Measurements from ENCODE around the gene DAPK1.

Gene DAPK1

DNA sequence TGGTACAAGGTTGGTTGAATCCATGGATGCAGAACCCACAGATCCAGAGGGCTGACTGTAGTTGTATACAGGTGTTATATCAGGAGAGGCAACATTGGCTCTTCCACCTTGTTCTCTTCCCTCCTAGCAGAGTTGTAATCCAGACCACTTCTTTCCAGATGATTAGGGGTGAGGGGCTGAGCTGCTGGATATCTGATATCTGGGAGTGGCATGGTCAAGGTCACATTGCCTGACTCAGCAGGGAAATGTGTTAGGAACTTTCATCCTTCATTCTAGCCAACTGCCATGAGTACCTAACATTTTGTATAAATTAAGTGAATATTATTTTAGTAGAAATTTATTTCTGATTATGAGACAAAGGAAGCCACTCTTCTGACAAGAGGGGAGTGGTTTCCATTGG, 7.3 kb downstream of the DAPK1 start:
- peaks cover 0 to 5% of the 10 kb centered on the region in 2 donors for H3K36me3 ChIP-seq (ENCODE audit: control insufficient read depth in 1 of 2, insufficient read depth in 2 of 2, low read length in 2 of 2)
- H3K9me3 ChIP-seq (ENCODE audit: control insufficient read depth in 1 of 2, low read length in 2 of 2), result no peaks in the 10 kb centered on the region
- H3K27ac ChIP-seq (ENCODE audit: low read depth, low read length), result no peak overlapping the region
- H3K9ac ChIP-seq (ENCODE audit: low read depth in 1 of 2, low read length in 2 of 2), result no peak overlapping the region
- peaks cover 19 to 23% of the 10 kb centered on the region in 2 donors for H3K4me1 ChIP-seq (ENCODE audit: control insufficient read depth in 1 of 2, insufficient read depth in 2 of 2, low read length in 2 of 2)
- H3K4me3 ChIP-seq (ENCODE audit: low read depth in 1 of 2, low read length in 2 of 2), result no peak overlapping the region
- H3K27me3 ChIP-seq (ENCODE audit: control insufficient read depth in 1 of 2, insufficient read depth in 2 of 2, low read length in 2 of 2), result no peaks in the 10 kb centered on the region

DNA sequence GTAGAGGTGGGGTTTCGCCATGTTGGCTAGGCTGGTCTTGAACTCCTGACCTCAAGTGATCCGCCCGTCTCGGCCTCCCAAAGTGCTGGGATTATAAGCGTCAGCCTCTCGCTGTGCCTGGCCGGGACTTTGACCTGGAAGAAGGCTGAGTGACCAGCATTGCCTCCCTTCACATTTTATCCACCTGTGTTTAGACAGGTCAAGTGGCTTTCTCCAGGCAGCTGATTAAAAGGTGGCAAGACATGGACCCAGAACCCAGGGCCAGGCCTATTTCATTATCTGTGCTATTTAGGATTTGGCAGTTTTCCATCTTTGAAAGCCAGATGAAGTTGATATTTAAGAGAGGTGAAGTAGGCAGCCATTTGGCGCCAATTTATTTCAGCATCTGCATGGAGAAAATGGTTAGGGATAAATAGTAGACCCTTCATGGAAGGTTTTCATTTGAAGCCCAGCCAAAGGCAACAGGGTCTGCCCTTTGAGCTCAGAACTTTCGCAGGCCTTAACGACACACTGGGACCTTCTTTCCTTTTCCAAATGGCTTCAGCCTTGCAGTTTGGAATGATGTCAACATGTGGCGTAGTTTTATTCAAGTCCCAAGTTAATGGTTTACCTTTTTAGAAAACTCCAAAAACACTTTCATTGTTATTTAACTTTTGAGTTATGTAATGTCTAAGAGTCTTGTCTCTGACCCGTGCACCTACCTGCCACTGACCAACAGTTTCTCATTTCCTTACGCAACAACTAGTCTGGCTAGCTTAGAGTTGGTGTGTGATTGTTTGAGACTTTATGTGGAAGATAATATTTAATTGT, 8.4 kb downstream of the DAPK1 start:
- Histone ChIP-seq H3K4me3 (ENCODE audit: low read depth in 1 of 2, low read length in 2 of 2) (no peak overlapping the region), H3K9ac (ENCODE audit: low read depth in 1 of 2, low read length in 2 of 2) (no peak overlapping the region), H3K27me3 (ENCODE audit: control insufficient read depth in 1 of 2, insufficient read depth in 2 of 2, low read length in 2 of 2) (no peaks in the 10 kb centered on the region), H3K27ac (ENCODE audit: low read depth, low read length) (no peak overlapping the region), H3K36me3 (ENCODE audit: control insufficient read depth in 1 of 2, insufficient read depth in 2 of 2, low read length in 2 of 2) (peaks cover under 1 to 5% of the 10 kb centered on the region in 2 donors), H3K4me1 (ENCODE audit: control insufficient read depth in 1 of 2, insufficient read depth in 2 of 2, low read length in 2 of 2) (peaks cover 16 to 23% of the 10 kb centered on the region in 2 donors), H3K9me3 (ENCODE audit: control insufficient read depth in 1 of 2, low read length in 2 of 2) (no peaks in the 10 kb centered on the region)

DNA sequence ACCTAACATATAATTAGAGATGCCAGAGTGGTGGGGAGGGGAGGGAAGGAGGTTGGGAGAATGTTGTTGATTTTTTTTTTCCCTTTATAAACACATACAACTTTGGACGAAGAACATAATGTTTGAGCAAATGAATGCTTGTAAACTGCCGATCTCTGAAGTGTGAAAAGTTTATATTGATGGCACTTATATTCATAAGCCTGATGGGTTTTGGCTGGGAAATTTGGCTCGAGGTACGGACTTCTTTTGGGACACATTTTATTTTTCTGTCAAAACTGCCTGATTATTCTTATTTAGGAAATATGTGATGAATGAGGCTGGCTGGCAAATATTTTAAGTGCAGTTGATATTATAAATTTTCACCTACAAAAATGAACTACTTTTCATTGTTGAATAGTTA, 9.9 kb downstream of the DAPK1 start:
- Histone ChIP-seq H3K9ac (ENCODE audit: low read depth in 1 of 2, low read length in 2 of 2) (no peak overlapping the region), H3K27ac (ENCODE audit: low read depth, low read length) (no peak overlapping the region), H3K27me3 (ENCODE audit: control insufficient read depth in 1 of 2, insufficient read depth in 2 of 2, low read length in 2 of 2) (no peaks in the 10 kb centered on the region), H3K9me3 (ENCODE audit: control insufficient read depth in 1 of 2, low read length in 2 of 2) (no peaks in the 10 kb centered on the region), H3K4me3 (ENCODE audit: low read depth in 1 of 2, low read length in 2 of 2) (no peak overlapping the region), H3K36me3 (ENCODE audit: control insufficient read depth in 1 of 2, insufficient read depth in 2 of 2, low read length in 2 of 2) (peaks cover 3 to 9% of the 10 kb centered on the region in 2 donors), H3K4me1 (ENCODE audit: control insufficient read depth in 1 of 2, insufficient read depth in 2 of 2, low read length in 2 of 2) (peaks cover 2 to 12% of the 10 kb centered on the region in 2 donors)

DNA sequence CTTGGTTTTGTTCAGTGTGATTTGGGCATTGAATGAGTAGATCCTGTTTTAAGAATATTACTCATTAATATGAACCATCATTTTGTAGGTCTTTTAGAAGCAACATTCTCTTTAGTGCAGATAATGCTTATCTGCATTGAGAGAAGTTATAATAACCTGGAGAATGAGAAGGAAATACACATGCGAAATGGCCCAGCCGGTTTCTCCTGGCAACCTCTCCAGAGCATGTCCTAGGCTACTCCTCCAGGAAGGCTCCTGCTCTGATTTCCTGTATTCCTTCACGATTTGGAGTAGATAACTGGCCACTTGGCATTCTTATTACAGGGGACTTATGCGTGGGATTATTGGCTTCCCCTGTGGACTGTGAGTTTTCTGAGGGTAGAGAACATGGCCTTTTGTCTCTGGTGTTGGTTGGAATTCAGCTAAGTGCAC, 12.6 kb downstream of the DAPK1 start:
- Histone ChIP-seq H3K9me3 (ENCODE audit: control insufficient read depth in 1 of 2, low read length in 2 of 2) (no peaks in the 10 kb centered on the region), H3K4me3 (ENCODE audit: low read depth in 1 of 2, low read length in 2 of 2) (no peak overlapping the region), H3K36me3 (ENCODE audit: control insufficient read depth in 1 of 2, insufficient read depth in 2 of 2, low read length in 2 of 2) (peaks cover 3 to 9% of the 10 kb centered on the region in 2 donors), H3K4me1 (ENCODE audit: control insufficient read depth in 1 of 2, insufficient read depth in 2 of 2, low read length in 2 of 2) (peaks cover 0 to 6% of the 10 kb centered on the region in 2 donors), H3K9ac (ENCODE audit: low read depth in 1 of 2, low read length in 2 of 2) (no peak overlapping the region), H3K27ac (ENCODE audit: low read depth, low read length) (no peak overlapping the region), H3K27me3 (ENCODE audit: control insufficient read depth in 1 of 2, insufficient read depth in 2 of 2, low read length in 2 of 2) (no peaks in the 10 kb centered on the region)

DNA sequence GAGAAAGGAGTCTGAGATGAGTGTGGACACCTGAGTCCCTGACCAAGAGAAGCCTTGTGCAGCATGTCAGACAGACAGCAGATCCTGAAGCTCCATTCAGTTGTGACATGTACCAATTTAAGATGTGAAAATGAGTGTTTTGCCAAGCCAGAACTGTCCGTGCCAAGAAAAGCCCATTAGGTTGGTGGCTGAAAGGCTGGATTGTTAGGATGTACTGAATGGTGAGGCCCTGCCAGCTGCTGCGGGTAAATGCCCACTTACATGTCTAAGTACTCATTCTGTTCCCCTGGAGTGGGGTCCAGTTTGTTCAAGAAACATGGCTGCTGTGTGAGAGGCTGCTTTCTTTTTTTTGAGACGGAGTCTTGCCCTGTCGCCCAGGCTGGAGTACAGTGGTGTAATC, 14.6 kb downstream of the DAPK1 start:
- H3K27ac ChIP-seq (ENCODE audit: low read depth, low read length), result no peak overlapping the region
- H3K9me3 ChIP-seq (ENCODE audit: control insufficient read depth in 1 of 2, low read length in 2 of 2), result no peaks in the 10 kb centered on the region
- peaks cover 3% of the 10 kb centered on the region in 2 donors for H3K36me3 ChIP-seq (ENCODE audit: control insufficient read depth in 1 of 2, insufficient read depth in 2 of 2, low read length in 2 of 2)
- peaks cover 0 to 6% of the 10 kb centered on the region in 2 donors for H3K4me1 ChIP-seq (ENCODE audit: control insufficient read depth in 1 of 2, insufficient read depth in 2 of 2, low read length in 2 of 2)
- no peak overlapping the region for H3K4me3 ChIP-seq (ENCODE audit: low read depth in 1 of 2, low read length in 2 of 2)
- no peaks in the 10 kb centered on the region for H3K27me3 ChIP-seq (ENCODE audit: control insufficient read depth in 1 of 2, insufficient read depth in 2 of 2, low read length in 2 of 2)
- H3K9ac ChIP-seq (ENCODE audit: low read depth in 1 of 2, low read length in 2 of 2), result no peak overlapping the region

DNA sequence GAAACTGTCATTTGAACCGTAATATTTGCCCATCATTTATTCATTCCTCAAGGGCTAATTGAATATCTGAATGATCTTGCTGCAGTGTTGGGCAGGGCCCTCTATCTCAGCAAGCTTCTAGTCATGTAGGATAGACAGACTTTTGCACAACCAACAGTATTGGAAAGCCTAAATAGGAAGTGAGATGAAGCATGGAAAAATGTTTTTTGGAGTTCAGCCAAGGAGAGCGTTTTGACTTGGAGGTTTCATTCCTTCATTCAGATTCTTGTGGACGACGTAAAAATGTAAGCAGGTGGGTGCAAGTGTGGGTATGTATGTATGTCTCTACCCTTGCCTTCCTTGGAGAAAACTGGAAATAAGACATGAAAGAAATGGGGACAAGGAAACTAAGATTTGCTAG, 15.5 kb downstream of the DAPK1 start:
- H3K27ac ChIP-seq (ENCODE audit: low read depth, low read length), result no peak overlapping the region
- no peak overlapping the region for H3K9ac ChIP-seq (ENCODE audit: low read depth in 1 of 2, low read length in 2 of 2)
- peaks cover 3% of the 10 kb centered on the region in 2 donors for H3K36me3 ChIP-seq (ENCODE audit: control insufficient read depth in 1 of 2, insufficient read depth in 2 of 2, low read length in 2 of 2)
- H3K4me3 ChIP-seq (ENCODE audit: low read depth in 1 of 2, low read length in 2 of 2), result no peak overlapping the region
- no peaks in the 10 kb centered on the region for H3K27me3 ChIP-seq (ENCODE audit: control insufficient read depth in 1 of 2, insufficient read depth in 2 of 2, low read length in 2 of 2)
- peaks cover 0 to 6% of the 10 kb centered on the region in 2 donors for H3K4me1 ChIP-seq (ENCODE audit: control insufficient read depth in 1 of 2, insufficient read depth in 2 of 2, low read length in 2 of 2)
- H3K9me3 ChIP-seq (ENCODE audit: control insufficient read depth in 1 of 2, low read length in 2 of 2), result no peaks in the 10 kb centered on the region

DNA sequence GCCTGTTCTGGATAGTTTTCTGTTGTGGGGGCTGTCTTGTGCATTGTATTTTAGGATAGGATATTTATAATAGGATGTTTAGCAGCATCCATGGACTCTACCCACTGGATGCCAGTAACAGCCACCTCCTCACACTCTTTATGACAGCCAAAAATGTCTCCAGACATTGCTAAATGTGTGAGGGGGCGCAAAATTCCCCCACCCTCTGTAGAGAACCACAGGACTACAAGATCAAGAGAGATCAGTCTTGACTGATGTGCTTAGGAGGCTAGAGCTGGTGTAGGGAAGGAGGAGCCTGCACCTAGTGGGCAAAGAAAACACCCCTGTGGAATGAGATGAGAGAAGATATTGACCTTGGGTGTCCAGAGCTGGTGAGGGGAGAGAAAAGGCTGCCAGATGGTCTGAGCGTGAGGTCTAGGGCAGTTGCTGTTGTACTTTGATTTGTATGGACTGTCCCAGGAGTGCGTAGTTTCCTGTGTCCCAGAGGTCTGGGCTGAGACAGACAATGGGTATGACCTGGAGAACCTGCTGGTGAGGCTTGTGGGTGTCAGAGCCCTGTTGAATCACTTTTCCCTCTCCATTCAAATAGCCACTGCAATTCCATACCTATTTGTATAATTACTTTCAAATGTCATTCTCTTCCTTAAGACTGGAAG, 16.3 kb downstream of the DAPK1 start:
- no peaks in the 10 kb centered on the region for H3K9me3 ChIP-seq (ENCODE audit: control insufficient read depth in 1 of 2, low read length in 2 of 2)
- peaks cover 3% of the 10 kb centered on the region in 2 donors for H3K36me3 ChIP-seq (ENCODE audit: control insufficient read depth in 1 of 2, insufficient read depth in 2 of 2, low read length in 2 of 2)
- no peak overlapping the region for H3K4me3 ChIP-seq (ENCODE audit: low read depth in 1 of 2, low read length in 2 of 2)
- H3K27ac ChIP-seq (ENCODE audit: low read depth, low read length), result no peak overlapping the region
- no peak overlapping the region for H3K9ac ChIP-seq (ENCODE audit: low read depth in 1 of 2, low read length in 2 of 2)
- no peaks in the 10 kb centered on the region for H3K27me3 ChIP-seq (ENCODE audit: control insufficient read depth in 1 of 2, insufficient read depth in 2 of 2, low read length in 2 of 2)
- H3K4me1 ChIP-seq (ENCODE audit: control insufficient read depth in 1 of 2, insufficient read depth in 2 of 2, low read length in 2 of 2), result peaks cover 4 to 10% of the 10 kb centered on the region in 2 donors

DNA sequence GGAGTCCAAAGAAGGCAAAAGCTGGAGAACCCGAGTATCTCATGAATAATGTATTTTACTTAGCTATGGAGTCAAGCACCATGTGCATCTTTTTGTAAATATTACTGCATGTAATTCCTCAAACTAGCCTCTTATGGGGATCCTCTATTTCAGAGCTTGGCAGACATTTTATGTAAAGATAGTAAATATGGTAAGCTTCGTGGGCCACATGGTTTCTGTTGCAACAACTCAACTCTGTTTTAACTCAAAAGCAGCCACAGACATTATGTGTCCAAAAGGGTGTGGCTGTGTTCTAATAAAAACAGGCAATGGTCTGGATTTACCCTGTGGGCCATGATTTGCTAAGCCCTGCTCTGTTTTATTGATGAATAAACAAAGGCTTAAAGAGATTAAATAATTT, 17.3 kb downstream of the DAPK1 start:
- peaks cover 3% of the 10 kb centered on the region in 2 donors for H3K36me3 ChIP-seq (ENCODE audit: control insufficient read depth in 1 of 2, insufficient read depth in 2 of 2, low read length in 2 of 2)
- H3K27ac ChIP-seq (ENCODE audit: low read depth, low read length), result no peak overlapping the region
- no peaks in the 10 kb centered on the region for H3K27me3 ChIP-seq (ENCODE audit: control insufficient read depth in 1 of 2, insufficient read depth in 2 of 2, low read length in 2 of 2)
- peaks cover 8 to 12% of the 10 kb centered on the region in 2 donors for H3K4me1 ChIP-seq (ENCODE audit: control insufficient read depth in 1 of 2, insufficient read depth in 2 of 2, low read length in 2 of 2)
- H3K4me3 ChIP-seq (ENCODE audit: low read depth in 1 of 2, low read length in 2 of 2), result no peak overlapping the region
- H3K9ac ChIP-seq (ENCODE audit: low read depth in 1 of 2, low read length in 2 of 2), result no peak overlapping the region
- H3K9me3 ChIP-seq (ENCODE audit: control insufficient read depth in 1 of 2, low read length in 2 of 2), result no peaks in the 10 kb centered on the region

DNA sequence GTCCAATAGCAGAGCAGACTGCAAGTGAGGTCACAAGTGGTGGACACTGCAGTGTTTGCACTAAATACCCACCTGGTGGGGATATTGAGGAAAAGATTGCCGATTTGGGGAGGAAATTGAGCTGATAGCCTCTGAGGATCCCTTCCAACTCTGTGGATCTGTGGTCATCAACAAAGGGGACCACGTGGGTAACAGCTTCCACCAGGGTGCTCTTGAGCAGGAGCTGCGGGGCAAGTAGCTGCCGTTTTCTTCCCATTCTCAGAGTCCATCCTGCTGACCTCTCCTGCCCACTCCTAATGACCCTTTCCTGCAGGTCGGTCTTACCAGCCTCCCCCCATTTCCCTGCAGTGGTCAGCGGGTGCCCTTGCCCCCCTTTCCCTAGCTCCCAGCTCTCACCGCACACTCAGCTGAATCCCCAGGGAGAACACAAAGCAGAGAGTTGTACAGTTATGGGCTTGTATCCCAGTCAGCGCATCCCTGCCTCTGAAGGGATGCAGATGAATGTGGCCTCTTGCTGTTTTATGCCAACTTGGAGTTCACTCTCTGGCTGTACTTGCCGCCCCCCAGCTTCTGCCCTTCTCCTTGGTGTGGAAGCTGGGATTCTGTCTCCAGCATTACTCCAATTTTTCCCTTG, 18.0 kb downstream of the DAPK1 start:
- Histone ChIP-seq H3K27me3 (ENCODE audit: control insufficient read depth in 1 of 2, insufficient read depth in 2 of 2, low read length in 2 of 2) (no peaks in the 10 kb centered on the region), H3K36me3 (ENCODE audit: control insufficient read depth in 1 of 2, insufficient read depth in 2 of 2, low read length in 2 of 2) (peaks cover 3% of the 10 kb centered on the region in 2 donors), H3K4me3 (ENCODE audit: low read depth in 1 of 2, low read length in 2 of 2) (no peak overlapping the region), H3K4me1 (ENCODE audit: control insufficient read depth in 1 of 2, insufficient read depth in 2 of 2, low read length in 2 of 2) (peaks cover 8 to 16% of the 10 kb centered on the region in 2 donors), H3K9ac (ENCODE audit: low read depth in 1 of 2, low read length in 2 of 2) (no peak overlapping the region), H3K27ac (ENCODE audit: low read depth, low read length) (no peak overlapping the region), H3K9me3 (ENCODE audit: control insufficient read depth in 1 of 2, low read length in 2 of 2) (no peaks in the 10 kb centered on the region)
